Rectal smooth muscle tissue (tissue), 1 donor: Measurements from ENCODE around the gene RUSF1.
"Not testable (repeated sequence)": the region's sequence is repeated elsewhere in the genome, so short reads cannot be mapped to it uniquely, and the experiment has no call there.

Experiments used
- H3K27ac ChIP-seq: one replicate; pipeline ENCODE4 v1.7.0; 2013; ENCODE audit warnings: low read depth, low read length, inconsistent platforms
- H3K27me3 ChIP-seq: one replicate; pipeline ENCODE4 v1.7.0; 2013; ENCODE audit warnings: low read length; ENCODE audit not compliant: control insufficient read depth, insufficient read depth
- H3K36me3 ChIP-seq: one replicate; pipeline ENCODE4 v1.7.0; 2013; ENCODE audit warnings: low read length; ENCODE audit not compliant: control insufficient read depth, insufficient read depth
- H3K4me1 ChIP-seq: one replicate; pipeline ENCODE4 v1.7.0; 2013; ENCODE audit warnings: low read length; ENCODE audit not compliant: control insufficient read depth, insufficient read depth
- H3K4me3 ChIP-seq: one replicate; pipeline ENCODE4 v1.7.0; 2013; ENCODE audit warnings: low read length
- H3K9ac ChIP-seq: one replicate; pipeline ENCODE4 v1.7.0; 2013; ENCODE audit warnings: low read length

RUSF1 gene

GRCh38 chr16:31507929-31508705 lies at the start of gene RUSF1:
Gene RUSF1, minus strand, starts transcription at chr16:31508391. Its CDS starts 18 bp downstream, at chr16:31508373.
- Histone ChIP-seq H3K9ac (peak within 1 kb of the TSS; percentile 99), H3K36me3 (no peaks in the 10 kb centered on the region), H3K4me1 (peaks cover 14% of the 10 kb centered on the region), H3K27ac (peak within 1 kb of the TSS; percentile 95), H3K27me3 (no peaks in the 10 kb centered on the region), H3K4me3 (peak within 1 kb of the TSS; percentile 98)

DNA sequence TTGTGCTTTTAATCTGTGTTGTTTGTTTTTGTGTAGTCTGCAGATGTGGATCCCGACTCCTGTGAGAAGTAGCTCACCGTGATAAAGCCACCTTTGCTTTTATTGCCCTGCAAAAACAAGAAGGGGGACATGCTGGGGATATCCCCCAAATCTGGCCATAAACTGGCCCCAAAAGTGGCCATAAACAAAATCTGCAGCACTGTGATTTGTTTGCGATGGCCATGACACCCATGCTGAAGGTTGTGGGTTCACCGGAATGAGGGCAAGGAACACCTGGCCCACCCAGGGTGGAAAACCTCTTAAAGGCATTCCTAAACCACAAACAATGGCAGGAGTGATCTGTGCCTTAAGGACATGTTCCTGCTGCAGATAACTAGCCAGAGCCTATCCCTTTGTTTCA lies 34.6 kb upstream of the RUSF1 start:
- no peaks in the 10 kb centered on the region for H3K4me1 ChIP-seq
- peaks cover 5% of the 10 kb centered on the region for H3K27me3 ChIP-seq
- H3K27ac ChIP-seq, result no peak overlapping the region
- no peaks in the 10 kb centered on the region for H3K36me3 ChIP-seq
- H3K4me3 ChIP-seq, result no peak overlapping the region
- no peak overlapping the region for H3K9ac ChIP-seq

- not testable (repeated sequence) for H3K27ac ChIP-seq, H3K9ac ChIP-seq, H3K36me3 ChIP-seq, H3K4me1 ChIP-seq, H3K4me3 ChIP-seq, H3K27me3 ChIP-seq
Observed at GRCh38 chr16:31539762-31540161, 31.6 kb upstream of the RUSF1 start.

GRCh38 chr16:31538243-31538598 lies 30.0 kb upstream of the RUSF1 start:
- not testable (repeated sequence) for H3K36me3 ChIP-seq, H3K4me1 ChIP-seq, H3K27ac ChIP-seq, H3K9ac ChIP-seq, H3K4me3 ChIP-seq, H3K27me3 ChIP-seq

- H3K27me3 ChIP-seq, result peaks cover 8% of the 10 kb centered on the region
- H3K4me3 ChIP-seq, result peak overlapping the region; percentile 48
- no peak overlapping the region for H3K9ac ChIP-seq
- H3K36me3 ChIP-seq, result no peaks in the 10 kb centered on the region
- H3K27ac ChIP-seq, result no peak overlapping the region
- H3K4me1 ChIP-seq, result no peaks in the 10 kb centered on the region
Observed at GRCh38 chr16:31537362-31538242, 29.4 kb upstream of the RUSF1 start.

- no peak overlapping the region for H3K4me3 ChIP-seq
- peaks cover 8% of the 10 kb centered on the region for H3K27me3 ChIP-seq
- no peak overlapping the region for H3K9ac ChIP-seq
- no peaks in the 10 kb centered on the region for H3K4me1 ChIP-seq
- no peaks in the 10 kb centered on the region for H3K36me3 ChIP-seq
- no peak overlapping the region for H3K27ac ChIP-seq
Observed at GRCh38 chr16:31536804-31537361, 28.7 kb upstream of the RUSF1 start.

DNA sequence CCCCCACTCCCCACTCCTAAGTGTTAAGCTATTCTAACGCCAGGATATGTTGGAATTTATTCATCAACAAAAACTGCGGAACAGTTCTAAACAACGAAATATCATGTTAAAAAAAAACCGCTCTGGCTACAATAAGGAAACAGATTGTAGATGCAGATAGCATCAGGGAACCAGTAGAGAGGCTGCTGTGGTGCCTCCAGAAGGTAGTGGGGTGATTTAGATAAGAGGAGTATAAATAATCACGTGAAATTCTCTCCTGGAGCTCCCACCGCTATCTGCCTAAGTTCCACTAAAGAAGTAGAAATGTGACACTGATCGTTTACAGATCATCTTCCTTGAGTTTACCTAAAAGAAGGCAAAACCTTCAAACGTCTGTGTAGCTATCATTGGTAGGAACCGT lies 27.5 kb upstream of the RUSF1 start:
- H3K27ac ChIP-seq, result no peak overlapping the region
- H3K4me3 ChIP-seq, result no peak overlapping the region
- H3K36me3 ChIP-seq, result no peaks in the 10 kb centered on the region
- H3K4me1 ChIP-seq, result no peaks in the 10 kb centered on the region
- peaks cover 8% of the 10 kb centered on the region for H3K27me3 ChIP-seq
- H3K9ac ChIP-seq, result no peak overlapping the region

GRCh38 chr16:31532896-31533295 lies 24.7 kb upstream of the RUSF1 start:
- H3K27ac ChIP-seq, result no peak overlapping the region
- H3K9ac ChIP-seq, result no peak overlapping the region
- H3K4me3 ChIP-seq, result no peak overlapping the region
- H3K36me3 ChIP-seq, result no peaks in the 10 kb centered on the region
- H3K4me1 ChIP-seq, result peaks cover 3% of the 10 kb centered on the region
- H3K27me3 ChIP-seq, result peaks cover 3% of the 10 kb centered on the region

DNA sequence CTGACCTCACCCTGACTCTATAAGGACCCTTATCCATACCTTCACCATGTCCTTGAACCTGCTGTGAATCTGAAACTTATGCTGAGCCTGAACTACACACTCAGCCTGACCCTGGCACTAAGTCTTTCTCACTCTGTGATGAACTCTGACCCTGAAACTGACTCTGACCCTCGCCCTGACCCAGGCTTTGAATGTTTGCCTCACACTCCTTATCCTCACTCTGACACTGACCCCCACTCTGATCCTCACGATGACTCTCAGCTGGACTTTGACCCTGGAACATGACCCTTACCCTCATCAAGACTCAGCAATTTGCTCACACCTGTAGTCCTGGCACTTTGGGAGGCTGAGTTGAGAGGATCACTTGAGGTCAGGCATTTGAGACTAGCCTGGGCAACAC lies 23.9 kb upstream of the RUSF1 start:
- Histone ChIP-seq H3K27me3 (no peaks in the 10 kb centered on the region), H3K27ac (no peak overlapping the region), H3K4me1 (peaks cover 3% of the 10 kb centered on the region), H3K9ac (no peak overlapping the region), H3K4me3 (no peak overlapping the region), H3K36me3 (no peaks in the 10 kb centered on the region)

DNA sequence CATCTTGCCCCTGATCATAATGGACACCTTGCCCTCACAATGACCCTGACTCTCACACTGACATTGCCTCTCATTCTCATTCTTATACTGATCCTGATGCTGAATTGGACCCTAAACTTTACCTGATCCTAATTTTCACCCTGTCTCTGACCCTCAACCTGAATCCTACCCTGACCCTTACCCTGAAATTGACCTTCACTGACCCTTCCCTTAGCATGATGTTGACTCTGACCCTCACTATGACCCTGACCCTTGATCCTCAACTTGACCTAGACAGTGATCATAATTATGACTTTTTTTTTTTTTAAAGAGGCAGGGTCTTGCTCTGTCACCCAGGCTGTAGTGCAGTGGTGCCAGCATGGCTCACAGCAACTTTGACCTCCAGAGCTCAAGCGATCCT lies 22.9 kb upstream of the RUSF1 start:
- Histone ChIP-seq H3K36me3 (no peaks in the 10 kb centered on the region), H3K27me3 (no peaks in the 10 kb centered on the region), H3K4me3 (no peak overlapping the region), H3K9ac (no peak overlapping the region), H3K4me1 (peaks cover 3% of the 10 kb centered on the region), H3K27ac (no peak overlapping the region)

GRCh38 chr16:31530405-31530804 lies 22.2 kb upstream of the RUSF1 start:
- Histone ChIP-seq H3K4me3 (no peak overlapping the region), H3K36me3 (no peaks in the 10 kb centered on the region), H3K27me3 (no peaks in the 10 kb centered on the region), H3K27ac (no peak overlapping the region), H3K9ac (no peak overlapping the region), H3K4me1 (peaks cover 3% of the 10 kb centered on the region)

- Histone ChIP-seq H3K4me1 (peaks cover 3% of the 10 kb centered on the region), H3K36me3 (no peaks in the 10 kb centered on the region), H3K4me3 (peak overlapping the region; percentile 45), H3K9ac (no peak overlapping the region), H3K27ac (no peak overlapping the region), H3K27me3 (no peaks in the 10 kb centered on the region)
Observed at GRCh38 chr16:31529937-31530312, 21.7 kb upstream of the RUSF1 start.
